HepG2 (cell line): Measurements from ENCODE around the gene LIN28B. TPM values are rescaled to one million over a fixed set of nuclear protein-coding genes. Genes with fewer than 3 reads are reported as not detected.

Source experiments
- ATAC-seq: fragments of 200-7000 bp; cut with Tn5 transposase; 3 replicates; pipeline ENCODE4 v1.9.1; 2020; ENCODE audit warnings: mild to moderate bottlenecking, moderate library complexity
- BruUV-seq: library from RNA; stranded (reverse); fragments of 400-500 nt; replicated peaks from 2 replicates; lab custom pipeline; 2021; lab: Mats Ljungman, UMichigan
- CTCF ChIA-PET: fragments of 300-600 bp; formaldehyde crosslinking; extraction: SDS; loops from one replicate; lab custom pipeline; 2021; ENCODE audit warnings: low total read pairs, inconsistent platforms, low intra/inter-chr PET ratio; lab: Yijun Ruan, JAX
- POLR2A ChIA-PET: fragments of 350-600 bp; sonication (Branson Sonifier 250); formaldehyde crosslinking; loops from one replicate; lab custom pipeline; 2020; ENCODE audit warnings: antibody characterized with exemption, inconsistent platforms; lab: Yijun Ruan, JAX
- DNase-seq: peaks from one replicate; pipeline ENCODE4 v3.0.0-alpha.2; 2015; ENCODE audit warnings: low spot score
- FAIRE-seq: peaks from 3 replicates; lab custom pipeline; 2011; peaks lifted over from hg19 to GRCh38; lab: Jason Lieb, UNC
- H2AFZ ChIP-seq: one replicate; pipeline ENCODE4 v1.6.1; 2011; ENCODE audit warnings: low read length, inconsistent platforms
- H3K27ac ChIP-seq: fragments of 300-600 bp; 3 replicates; pipeline ENCODE4 v1.8.0; 2011; ENCODE audit warnings: mixed run types, mild to moderate bottlenecking, mixed read lengths, low read length, inconsistent platforms; ENCODE audit not compliant: insufficient read depth; ENCODE audit errors: extremely low read length
- H3K27me3 ChIP-seq, 2 experiments: fragments of 200-600 bp in 1 of 2; 2 replicates in 1 of 2; 3 replicates in 1 of 2; pipeline versions ENCODE4 v1.6.0 to v1.8.0; 2011; ENCODE audit warnings: low read length in 2 of 2, mild to moderate bottlenecking in 2 of 2, moderate library complexity in 2 of 2, inconsistent platforms in 1 of 2; ENCODE audit not compliant: insufficient read depth in 2 of 2, control insufficient read depth in 1 of 2
- H3K36me3 ChIP-seq, 2 experiments: fragments of 200-600 bp in 1 of 2; replicated peaks in 1 of 2; 2 replicates in 1 of 2; 3 replicates in 1 of 2; pipeline versions ENCODE4 v1.5.1 to v1.8.0; 2011; ENCODE audit warnings: low read length in 2 of 2, inconsistent platforms in 1 of 2; ENCODE audit not compliant: insufficient read depth in 2 of 2, control insufficient read depth in 1 of 2
- H3K4me1 ChIP-seq: 2 replicates; pipeline ENCODE4 v1.5.1; 2012; ENCODE audit warnings: low read length, inconsistent platforms; ENCODE audit not compliant: insufficient read depth
- H3K4me2 ChIP-seq: 2 replicates; pipeline ENCODE4 v1.6.0; 2011; ENCODE audit warnings: low read depth, low read length, inconsistent platforms
- H3K4me3 ChIP-seq, 3 experiments: fragments of 200-600 bp in 1 of 3; sonication (generic), shearing (Covaris generic) in 1 of 3; replicated peaks in 1 of 3; 2 replicates each; pipeline ENCODE4 v1.5.1; 2011 to 2016; ENCODE audit warnings: low read length in 3 of 3, inconsistent platforms in 2 of 3, low read depth in 2 of 3, mild to moderate bottlenecking in 2 of 3, control low read depth in 1 of 3, mixed read lengths in 1 of 3; ENCODE audit not compliant: insufficient read depth in 1 of 3
- H3K79me2 ChIP-seq: one replicate; pipeline ENCODE4 v1.6.1; 2011; ENCODE audit warnings: low read length, inconsistent platforms; ENCODE audit not compliant: insufficient read depth
- H3K9ac ChIP-seq: 2 replicates; pipeline ENCODE4 v1.6.0; 2011; ENCODE audit warnings: mild to moderate bottlenecking, low read depth, low read length, inconsistent platforms; ENCODE audit not compliant: insufficient read depth
- H3K9me3 ChIP-seq: 2 replicates; pipeline ENCODE4 v1.5.1; 2012; ENCODE audit warnings: mild to moderate bottlenecking, low read length
- H4K20me1 ChIP-seq: 2 replicates; pipeline ENCODE4 v1.6.0; 2011; ENCODE audit warnings: inconsistent platforms, mild to moderate bottlenecking, low read length, moderate library complexity; ENCODE audit not compliant: insufficient read depth
- BORCS8-MEF2B ChIP-seq: sonication (generic); formaldehyde crosslinking; IDR thresholded peaks from 2 replicates; pipeline ENCODE4 v1.8.0; 2022; ENCODE audit warnings: mild to moderate bottlenecking, missing genetic modification reagents
- ELF1 ChIP-seq: sonication (generic); formaldehyde crosslinking; IDR thresholded peaks from 2 replicates; pipeline ENCODE4 v1.4.0; 2020; ENCODE audit warnings: missing genetic modification reagents
- IKZF4 ChIP-seq: sonication (generic); formaldehyde crosslinking; IDR thresholded peaks from 2 replicates; pipeline ENCODE4 v1.5.1; 2020; ENCODE audit warnings: borderline replicate concordance, mild to moderate bottlenecking, low read depth, missing genetic modification reagents; ENCODE audit errors: not compliant biosample characterization
- IRX3 ChIP-seq: sonication (generic); formaldehyde crosslinking; IDR thresholded peaks from 2 replicates; pipeline ENCODE4 v1.8.1; 2023; ENCODE audit warnings: mild to moderate bottlenecking, low read depth, missing genetic modification reagents, borderline replicate concordance
- ZBTB49 ChIP-seq: sonication (generic); formaldehyde crosslinking; IDR thresholded peaks from 2 replicates; pipeline ENCODE4 v1.4.0; 2020; ENCODE audit warnings: missing genetic modification reagents, borderline replicate concordance
- ZNF333 ChIP-seq: sonication (generic); formaldehyde crosslinking; IDR thresholded peaks from 2 replicates; pipeline ENCODE4 v1.4.0; 2020; ENCODE audit warnings: mild to moderate bottlenecking, missing genetic modification reagents, borderline replicate concordance
- ZNF350 ChIP-seq: sonication (generic); formaldehyde crosslinking; IDR thresholded peaks from 2 replicates; pipeline ENCODE4 v1.4.0; 2020; ENCODE audit warnings: mild to moderate bottlenecking, low read depth, missing genetic modification reagents, borderline replicate concordance
- ZNF800 ChIP-seq: sonication (generic); formaldehyde crosslinking; IDR thresholded peaks from 2 replicates; pipeline ENCODE4 v1.4.0; 2020; ENCODE audit warnings: missing genetic modification reagents
- WGBS: methylation state at CpG from one replicate; pipeline ENCODE4 v1.1.6; 2017; ENCODE audit warnings: low lambda C conversion rate; 5-methylcytosine and 5-hydroxymethylcytosine counted together
- in situ Hi-C: cut with HindIII; loops from 2 replicates; pipeline ENCODE4 v1.10.0; 2017; ENCODE audit warnings: low pct_unique_long_range_greater_than_20kb; ENCODE audit not compliant: extremely low pct_ligation_motif_present
- intact Hi-C: fragments of 100-400 bp; cut with micrococcal nuclease; formaldehyde crosslinking; loops from one replicate; pipeline ENCODE4 v1.10.0; 2022; ENCODE audit not compliant: unreplicated experiment
- polyA plus RNA-seq, 8 experiments: library from polyadenylated mRNA; depleted of rRNA in 3 of 8; stranded (reverse) in 7 of 8; unstranded in 1 of 8; fragments of >200 nt; fragmentation: Illumina TruSeq in 4 of 8; extraction: Trizol in 4 of 8; gene quantifications; 2 replicates each; pipeline versions ENCODE4 v1.2.1 to v1.2.3, GENCODE V29; 2011 to 2016; ENCODE audit warnings: low read depth in 4 of 8, missing spikeins in 1 of 8, mixed read lengths in 1 of 8; ENCODE audit not compliant: insufficient read depth in 1 of 8
- total RNA-seq, 5 experiments: library from RNA; depleted of rRNA; stranded (reverse); fragments of >200 nt; fragmentation: Illumina TruSeq; extraction: Trizol; gene quantifications; 2 replicates each; pipeline ENCODE4 v1.2.3, GENCODE V29; 2016; ENCODE audit warnings: low read depth in 1 of 5
- TF ChIP-seq, protein P1 (sequence below): sonication (generic); formaldehyde crosslinking; IDR thresholded peaks from 2 replicates; pipeline ENCODE4 v1.4.0; 2020; ENCODE audit warnings: mild to moderate bottlenecking, missing genetic modification reagents

Gene LIN28B
- total and polyA plus RNA-seq, 2 of the 13 experiments (the other 11 are each of a cell fraction or from before 2014, with no cell fraction given) = 14.5 to 56.8 TPM

GRCh38 chr6:105078386-105078708, 121.4 kb downstream of the LIN28B start:
- Histone ChIP-seq H3K36me3 (peaks cover 2 to 15% of the 10 kb centered on the region in 2 experiments), H3K4me3 (no peak overlapping the region), H3K27me3 (no peaks in the 10 kb centered on the region; a peak in 1 of 5 replicates), H4K20me1 (no peaks in the 10 kb centered on the region), H3K79me2 (peaks cover under 1% of the 10 kb centered on the region), H3K4me1 (0 out of 2 replicates have a peak, but pooled peaks cover 1% of the 10 kb centered on the region), H3K4me2 (no peak overlapping the region), H2AFZ (no peak overlapping the region), H3K27ac (no peak overlapping the region), H3K9ac (no peak overlapping the region)
- intact Hi-C loops = loop anchor here (1.0 to 5.0 kb wide), 5 partner anchors 82 to 396 kb away; no protein-coding TSS in a partner anchor
- CTCF ChIA-PET = interaction anchor here (1.1 to 2.3 kb wide), 3 partner anchors 9 to 181 kb away, joined by 3 to 33 read pairs (median 4); no protein-coding TSS in a partner anchor
- FAIRE-seq = no peak
- BruUV-seq = no TSS peak
- POLR2A ChIA-PET = interaction anchor here (1.3 kb wide), 1 partner anchor 121 kb away, joined by 3 read pairs; the partner anchor contains the start of gene LIN28B
- no peak for DNase-seq
- TF ChIP-seq ZNF350 (CRISPR knock-in tag) (no peak), ZBTB49 (CRISPR knock-in tag) (no peak), ELF1 (no peak), IKZF4 (CRISPR knock-in tag) (no peak), IRX3 (CRISPR knock-in tag) (no peak), BORCS8-MEF2B (CRISPR knock-in tag) (no peak), ZNF333 (CRISPR knock-in tag) (no peak), ZNF800 (CRISPR knock-in tag) (no peak)
- TF ChIP-seq, protein P1, sequence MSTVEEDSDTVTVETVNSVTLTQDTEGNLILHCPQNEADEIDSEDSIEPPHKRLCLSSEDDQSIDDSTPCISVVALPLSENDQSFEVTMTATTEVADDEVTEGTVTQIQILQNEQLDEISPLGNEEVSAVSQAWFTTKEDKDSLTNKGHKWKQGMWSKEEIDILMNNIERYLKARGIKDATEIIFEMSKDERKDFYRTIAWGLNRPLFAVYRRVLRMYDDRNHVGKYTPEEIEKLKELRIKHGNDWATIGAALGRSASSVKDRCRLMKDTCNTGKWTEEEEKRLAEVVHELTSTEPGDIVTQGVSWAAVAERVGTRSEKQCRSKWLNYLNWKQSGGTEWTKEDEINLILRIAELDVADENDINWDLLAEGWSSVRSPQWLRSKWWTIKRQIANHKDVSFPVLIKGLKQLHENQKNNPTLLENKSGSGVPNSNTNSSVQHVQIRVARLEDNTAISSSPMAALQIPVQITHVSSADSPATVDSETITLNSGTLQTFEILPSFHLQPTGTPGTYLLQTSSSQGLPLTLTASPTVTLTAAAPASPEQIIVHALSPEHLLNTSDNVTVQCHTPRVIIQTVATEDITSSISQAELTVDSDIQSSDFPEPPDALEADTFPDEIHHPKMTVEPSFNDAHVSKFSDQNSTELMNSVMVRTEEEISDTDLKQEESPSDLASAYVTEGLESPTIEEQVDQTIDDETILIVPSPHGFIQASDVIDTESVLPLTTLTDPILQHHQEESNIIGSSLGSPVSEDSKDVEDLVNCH (CRISPR knock-in tag) = no peak
- TF ChIP-seq, all 625 proteins: peak for 0
- ATAC-seq = no peak
- WGBS = 75% methylated on average over 6 of the region's 6 CpGs
- H3K9me3 ChIP-seq = no peaks in the 10 kb centered on the region
- in situ Hi-C loops = loop anchor here (5.0 kb wide), 1 partner anchor 136 kb away; no protein-coding TSS in a partner anchor
